Endothelial cell of umbilical vein (primary cell): Measurements from ENCODE around the gene ARL10. TPM values are rescaled to one million over a fixed set of nuclear protein-coding genes. Genes with fewer than 3 reads are reported as not detected.

ENCODE experiments used
- BruUV-seq: library from RNA; stranded (reverse); fragments of 400-500 nt; replicated peaks from 2 replicates; lab custom pipeline; 2021; lab: Mats Ljungman, UMichigan
- CTCF ChIA-PET: fragments of 300-600, 350-600 bp; sonication (Branson Sonifier 250); formaldehyde crosslinking; loops from one replicate; lab custom pipeline; 2021; ENCODE audit warnings: antibody characterized with exemption, inconsistent platforms; lab: Charles Lee
- POLR2A ChIA-PET: fragments of 300-600, 350-600 bp; sonication (Branson Sonifier 250); formaldehyde crosslinking; loops from one replicate; lab custom pipeline; 2021; ENCODE audit warnings: antibody characterized with exemption, inconsistent platforms; lab: Charles Lee
- DNase-seq: peaks from one replicate; pipeline ENCODE4 v3.0.0-alpha.2; 2011; ENCODE audit warnings: low read depth, low spot score
- FAIRE-seq: peaks from 2 replicates; lab custom pipeline; 2011; peaks lifted over from hg19 to GRCh38; lab: Jason Lieb, UNC
- H2AFZ ChIP-seq: 2 replicates; pipeline ENCODE4 v1.6.0; 2012; ENCODE audit warnings: low read depth, low read length, control low read depth, inconsistent platforms
- H3K27ac ChIP-seq: 2 replicates; pipeline ENCODE4 v1.5.1; 2011; ENCODE audit warnings: low read depth, mild to moderate bottlenecking, control low read depth, low read length, moderate library complexity; ENCODE audit not compliant: insufficient read depth
- H3K27me3 ChIP-seq, 2 experiments: 2 replicates each; pipeline versions ENCODE4 v1.6.0 to v1.6.1; 2011; ENCODE audit warnings: low read length in 2 of 2, mixed read lengths in 1 of 2; ENCODE audit not compliant: control insufficient read depth in 2 of 2, insufficient read depth in 2 of 2
- H3K36me3 ChIP-seq, 2 experiments: 2 replicates in 1 of 2; 3 replicates in 1 of 2; pipeline ENCODE4 v1.5.1; 2011; ENCODE audit warnings: low read length in 2 of 2, mild to moderate bottlenecking in 1 of 2, moderate library complexity in 1 of 2; ENCODE audit not compliant: control insufficient read depth in 2 of 2, insufficient read depth in 2 of 2; ENCODE audit errors: extremely low read depth in 1 of 2
- H3K4me1 ChIP-seq: 3 replicates; pipeline ENCODE4 v1.5.1; 2011; ENCODE audit warnings: mild to moderate bottlenecking, low read length; ENCODE audit not compliant: control insufficient read depth, insufficient read depth; ENCODE audit errors: extremely low read depth
- H3K4me2 ChIP-seq: 2 replicates; pipeline ENCODE4 v1.6.1; 2011; ENCODE audit warnings: low read length, control low read depth, mixed read lengths; ENCODE audit not compliant: insufficient read depth
- H3K4me3 ChIP-seq, 3 experiments: fragments of 200-600 bp in 1 of 3; sonication (generic), shearing (Covaris generic) in 1 of 3; replicated peaks in 1 of 3; 2 replicates each; pipeline ENCODE4 v1.5.1; 2011 to 2016; ENCODE audit warnings: control low read depth in 3 of 3, low read length in 3 of 3, mild to moderate bottlenecking in 2 of 3, inconsistent platforms in 1 of 3, low read depth in 1 of 3, moderate library complexity in 1 of 3; ENCODE audit not compliant: insufficient read depth in 1 of 3
- H3K79me2 ChIP-seq: 2 replicates; pipeline ENCODE4 v1.6.0; 2012; ENCODE audit warnings: low read length, inconsistent platforms; ENCODE audit not compliant: control insufficient read depth, insufficient read depth
- H3K9ac ChIP-seq: replicated peaks from 2 replicates; pipeline ENCODE3; 2011; ENCODE audit warnings: low read length, control low read depth; ENCODE audit not compliant: insufficient read depth; ENCODE audit errors: extremely low read depth
- H3K9me1 ChIP-seq: replicated peaks from 3 replicates; pipeline ENCODE4 v1.6.0; 2011; ENCODE audit warnings: mild to moderate bottlenecking, low read length; ENCODE audit not compliant: control insufficient read depth, insufficient read depth; ENCODE audit errors: extremely low read depth
- H3K9me3 ChIP-seq: replicated peaks from 2 replicates; pipeline ENCODE4 v1.5.1; 2012; ENCODE audit warnings: low read length, inconsistent platforms; ENCODE audit not compliant: control insufficient read depth, insufficient read depth
- H4K20me1 ChIP-seq: replicated peaks from 2 replicates; pipeline ENCODE3; 2011; ENCODE audit warnings: mild to moderate bottlenecking, low read length; ENCODE audit not compliant: control insufficient read depth, insufficient read depth; ENCODE audit errors: extremely low read depth
- EZH2 ChIP-seq: IDR thresholded peaks from 2 replicates; pipeline ENCODE4 v1.6.1; 2012; ENCODE audit warnings: borderline replicate concordance, low read depth, mild to moderate bottlenecking, moderate library complexity, low read length, inconsistent platforms; ENCODE audit not compliant: severe bottlenecking
- FOS ChIP-seq: IDR thresholded peaks from 2 replicates; pipeline ENCODE4 v1.6.1; 2011; ENCODE audit warnings: mild to moderate bottlenecking, low read length, moderate library complexity, borderline replicate concordance; ENCODE audit not compliant: insufficient read depth
- GATA2 ChIP-seq: IDR thresholded peaks from 2 replicates; pipeline ENCODE4 v1.7.0; 2011; ENCODE audit warnings: low read depth, mild to moderate bottlenecking, moderate library complexity, mixed read lengths, low read length; ENCODE audit not compliant: insufficient read length, insufficient read depth
- POLR2A ChIP-seq: IDR thresholded peaks from 2 replicates; pipeline ENCODE4 v1.6.1; 2012; ENCODE audit warnings: low read depth, mild to moderate bottlenecking, control low read depth, low read length
- POLR2AphosphoS5 ChIP-seq: IDR thresholded peaks from 2 replicates; pipeline ENCODE4 v1.6.1; 2012; ENCODE audit warnings: low read depth, mild to moderate bottlenecking, control low read depth, low read length, moderate library complexity; ENCODE audit not compliant: insufficient read depth
- dilution Hi-C: fragments of 300-500 bp; cut with MboI; formaldehyde crosslinking; loops from one replicate; pipeline ENCODE4 v1.15.0; 2019; ENCODE audit warnings: low sequenced_read_pairs; ENCODE audit not compliant: extremely low pct_ligation_motif_present
- intact Hi-C: fragments of 100-400 bp; cut with micrococcal nuclease; formaldehyde crosslinking; loops from one replicate; pipeline ENCODE4 v1.10.0; 2022
- polyA plus RNA-seq, 4 experiments: library from polyadenylated mRNA; depleted of rRNA in 3 of 4; stranded (reverse) in 3 of 4; unstranded in 1 of 4; fragments of >200 nt; gene quantifications; 2 replicates each; pipeline versions ENCODE4 v1.2.1 to v1.2.3, GENCODE V29; 2011 to 2012; ENCODE audit warnings: missing spikeins in 1 of 4
- total RNA-seq: library from RNA; stranded (reverse); gene quantifications from 2 replicates; pipeline ENCODE4 v1.2.3, GENCODE V29; 2021
- TF ChIP-seq, protein P1 (sequence below): IDR thresholded peaks from 2 replicates; pipeline ENCODE4 v1.6.1; 2011; ENCODE audit not compliant: insufficient read depth, insufficient read length
- TF ChIP-seq, protein P2 (sequence below), 2 donors: IDR thresholded peaks; 1 replicate in 1 of 2; 2 replicates in 1 of 2; pipeline ENCODE4 v1.5.1; 2011; ENCODE audit warnings: low read length in 2 of 2, mild to moderate bottlenecking in 2 of 2, moderate library complexity in 2 of 2, control low read depth in 1 of 2, inconsistent platforms in 1 of 2, low read depth in 1 of 2; ENCODE audit not compliant: insufficient read depth in 1 of 2; ENCODE audit errors: extremely low read depth in 1 of 2

Gene ARL10
- total and polyA plus RNA-seq, 2 donors (not counting 3 experiments of a cell fraction or from before 2014, with no cell fraction given): 7.7 to 20.7 TPM

DNA sequence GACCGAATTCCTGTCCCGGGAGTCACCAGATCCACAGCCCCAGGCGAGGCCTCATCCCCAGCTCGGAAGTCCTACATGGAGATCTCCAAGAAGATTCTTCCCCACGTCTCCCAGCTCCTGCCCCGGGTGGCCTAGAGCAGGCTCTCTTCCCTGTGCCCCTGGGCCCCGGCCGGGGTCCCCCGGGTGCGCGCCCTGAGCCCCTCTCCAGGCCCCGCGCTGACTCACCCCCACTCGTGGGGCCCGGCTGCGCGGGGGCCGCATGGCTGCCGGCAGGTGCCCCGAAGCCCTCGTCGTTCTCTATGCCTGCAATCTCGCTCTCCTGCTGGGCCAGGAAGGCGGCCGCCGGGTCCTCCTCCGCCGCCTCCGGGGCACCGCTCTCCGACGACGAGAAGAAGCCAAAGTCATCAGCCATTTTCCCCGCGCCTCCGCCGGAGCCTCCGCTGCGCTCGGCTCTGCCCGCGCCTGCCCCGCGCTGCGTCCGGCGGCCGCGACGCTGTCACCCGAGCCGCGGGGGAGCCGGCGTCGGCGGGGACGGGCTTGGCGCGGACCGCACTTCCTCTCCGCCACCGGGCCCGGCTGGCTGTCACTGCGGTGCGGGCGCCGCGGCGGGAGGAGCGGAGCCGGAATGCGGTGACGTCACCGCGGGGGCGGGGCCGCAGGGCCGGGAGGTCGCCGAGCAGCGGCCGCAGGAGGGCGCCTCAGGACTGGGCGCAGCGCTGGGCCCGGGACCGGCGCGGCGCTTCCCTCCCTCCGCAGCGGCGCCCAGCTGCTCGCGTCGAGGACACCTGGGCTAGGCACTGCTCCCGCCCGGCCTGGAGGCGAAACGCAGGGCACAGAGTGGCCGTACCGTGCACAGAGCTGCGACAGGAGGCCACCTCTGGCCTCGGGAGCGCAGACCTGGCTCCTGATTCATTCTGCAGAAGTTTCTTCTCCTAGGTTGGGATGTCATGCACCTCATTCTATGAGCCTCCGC is 51.0 kb downstream of the ARL10 start, which contains the start of gene CLTB:
Gene CLTB (minus strand): TSS at position 588 of the 973 bp plus-strand sequence. CDS start 176 bp downstream, at position 412.
- intact Hi-C loops (loop anchor here (1.0 to 5.0 kb wide), 9 partner anchors 20 to 181 kb away; partner anchors contain the start of genes FAF2 and RNF44), dilution Hi-C loops (no loop called here)
- H3K4me3 ChIP-seq: peak within 1 kb of the TSS; percentile 78 to 84 (median 82)
- POLR2A ChIA-PET: interaction anchor here (1.4 kb wide), 1 partner anchor 31 kb away, joined by 4 read pairs; the partner anchor contains the start of gene FAF2
- H3K4me2 ChIP-seq: peak within 1 kb of the TSS; percentile 74
- FAIRE-seq (peak; percentile 81), DNase-seq (peak; percentile 81)
- no peaks in the 10 kb centered on the region for H3K36me3 ChIP-seq
- H2AFZ ChIP-seq: peak within 1 kb of the TSS; percentile 88
- H3K79me2 ChIP-seq: peaks cover 15% of the 10 kb centered on the region
- H4K20me1 ChIP-seq: no peaks in the 10 kb centered on the region
- H3K27me3 ChIP-seq: no peaks in the 10 kb centered on the region
- BruUV-seq: no TSS peak
- peak within 1 kb of the TSS; percentile 86 for H3K27ac ChIP-seq
- CTCF ChIA-PET: interaction anchor here (0.6 to 4.0 kb wide), 28 partner anchors 8 to 686 kb away, joined by 3 to 88 read pairs (median 3); partner anchors contain the start of genes EIF4E1B, FAF2, HIGD2A and NOP16
- H3K9me1 ChIP-seq: no peaks in the 10 kb centered on the region
- peaks cover 12% of the 10 kb centered on the region for H3K4me1 ChIP-seq
- no peak for TF ChIP-seq GATA2
- peak; percentile 17 for TF ChIP-seq FOS
- TF ChIP-seq EZH2: no peak
- TF ChIP-seq, protein P1, sequence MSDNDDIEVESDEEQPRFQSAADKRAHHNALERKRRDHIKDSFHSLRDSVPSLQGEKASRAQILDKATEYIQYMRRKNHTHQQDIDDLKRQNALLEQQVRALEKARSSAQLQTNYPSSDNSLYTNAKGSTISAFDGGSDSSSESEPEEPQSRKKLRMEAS: peak; percentile 10
- TF ChIP-seq POLR2AphosphoS5: peak; percentile 77
- TF ChIP-seq, protein P2, sequence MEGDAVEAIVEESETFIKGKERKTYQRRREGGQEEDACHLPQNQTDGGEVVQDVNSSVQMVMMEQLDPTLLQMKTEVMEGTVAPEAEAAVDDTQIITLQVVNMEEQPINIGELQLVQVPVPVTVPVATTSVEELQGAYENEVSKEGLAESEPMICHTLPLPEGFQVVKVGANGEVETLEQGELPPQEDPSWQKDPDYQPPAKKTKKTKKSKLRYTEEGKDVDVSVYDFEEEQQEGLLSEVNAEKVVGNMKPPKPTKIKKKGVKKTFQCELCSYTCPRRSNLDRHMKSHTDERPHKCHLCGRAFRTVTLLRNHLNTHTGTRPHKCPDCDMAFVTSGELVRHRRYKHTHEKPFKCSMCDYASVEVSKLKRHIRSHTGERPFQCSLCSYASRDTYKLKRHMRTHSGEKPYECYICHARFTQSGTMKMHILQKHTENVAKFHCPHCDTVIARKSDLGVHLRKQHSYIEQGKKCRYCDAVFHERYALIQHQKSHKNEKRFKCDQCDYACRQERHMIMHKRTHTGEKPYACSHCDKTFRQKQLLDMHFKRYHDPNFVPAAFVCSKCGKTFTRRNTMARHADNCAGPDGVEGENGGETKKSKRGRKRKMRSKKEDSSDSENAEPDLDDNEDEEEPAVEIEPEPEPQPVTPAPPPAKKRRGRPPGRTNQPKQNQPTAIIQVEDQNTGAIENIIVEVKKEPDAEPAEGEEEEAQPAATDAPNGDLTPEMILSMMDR (IDR thresholded peaks at IDR 0.05; ENCODE audit: extremely low read depth in 1 of 2, insufficient read depth in 1 of 2, low read depth in 1 of 2, low read length in 2 of 2): peak; percentile 65 to 86
- peak; percentile 67 for TF ChIP-seq POLR2A
- H3K9ac ChIP-seq: peak within 1 kb of the TSS; percentile 97
- H3K9me3 ChIP-seq: no peaks in the 10 kb centered on the region
